GM20431 (cell line): ENCODE results near the gene TRIM63.
"Not testable (repeated sequence)": the region's sequence is repeated elsewhere in the genome, so short reads cannot be mapped to it uniquely, and the experiment has no call there.

Experiments
- in situ Hi-C: fragments of 300-500 bp; cut with MseI, MboI; formaldehyde crosslinking; loops from one replicate; pipeline ENCODE4 v1.15.0; 2020; ENCODE audit warnings: low sequenced_read_pairs; ENCODE audit not compliant: unreplicated experiment

The TRIM63 gene

DNA sequence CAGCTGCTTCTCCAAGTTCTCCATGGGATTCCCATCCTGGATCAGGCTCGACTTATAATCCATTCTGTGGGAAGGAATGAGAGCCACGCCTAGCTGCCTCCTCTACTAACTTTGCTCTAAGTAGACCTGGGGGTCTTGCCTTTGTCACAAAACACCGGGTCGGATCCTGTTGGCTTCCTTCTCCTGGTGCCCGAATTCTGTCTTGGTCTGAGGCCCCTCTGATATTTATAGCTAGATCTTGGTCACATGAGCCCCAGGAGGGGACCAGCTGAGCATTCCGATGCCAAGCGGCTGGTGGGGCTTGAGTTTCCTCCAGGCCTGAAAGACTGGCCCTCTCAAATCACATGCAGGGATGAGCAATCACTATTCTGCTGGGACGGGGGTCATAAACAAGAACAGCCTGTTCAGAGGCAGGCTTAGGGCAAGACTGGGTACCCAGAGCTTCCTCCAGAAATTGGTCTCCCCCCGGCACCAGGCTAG is at the start of gene TRIM63:
Gene TRIM63 (minus strand): TSS at position 199 of the 480 bp plus-strand sequence. CDS start 136 bp downstream, at position 63.
- in situ Hi-C loops = no loop called here

DNA sequence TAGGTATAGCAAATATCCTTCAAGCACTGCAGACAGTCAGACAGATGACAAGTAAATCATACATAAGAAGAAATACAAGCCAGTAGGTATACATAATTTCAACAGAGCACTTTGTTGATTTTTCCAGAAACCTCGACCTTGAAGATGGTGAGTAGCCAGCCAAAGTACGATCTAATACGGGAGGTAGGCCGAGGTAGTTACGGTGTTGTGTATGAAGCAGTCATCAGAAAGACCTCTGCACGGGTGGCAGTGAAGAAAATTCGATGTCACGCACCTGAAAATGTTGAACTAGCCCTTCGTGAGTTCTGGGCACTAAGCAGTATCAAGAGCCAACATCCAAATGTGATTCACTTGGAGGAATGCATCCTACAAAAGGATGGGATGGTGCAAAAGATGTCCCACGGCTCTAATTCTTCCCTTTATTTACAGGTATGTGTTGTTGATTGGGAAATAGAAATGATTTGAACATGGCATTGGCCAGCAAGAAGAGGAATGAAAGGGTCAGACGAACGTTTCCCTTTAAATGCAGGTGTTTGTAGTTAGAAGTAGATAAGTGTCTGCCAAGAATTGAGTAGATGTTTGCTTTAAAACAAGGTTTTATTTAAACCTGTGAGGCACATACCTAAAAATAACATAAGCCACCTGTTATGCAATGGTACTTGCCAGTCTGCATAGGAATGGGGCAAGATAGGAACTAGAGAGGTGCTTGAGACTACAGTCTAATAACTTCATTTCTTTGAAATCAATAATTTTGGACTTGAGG is 46.9 kb upstream of the TRIM63 start:
- in situ Hi-C loops = no loop called here

DNA sequence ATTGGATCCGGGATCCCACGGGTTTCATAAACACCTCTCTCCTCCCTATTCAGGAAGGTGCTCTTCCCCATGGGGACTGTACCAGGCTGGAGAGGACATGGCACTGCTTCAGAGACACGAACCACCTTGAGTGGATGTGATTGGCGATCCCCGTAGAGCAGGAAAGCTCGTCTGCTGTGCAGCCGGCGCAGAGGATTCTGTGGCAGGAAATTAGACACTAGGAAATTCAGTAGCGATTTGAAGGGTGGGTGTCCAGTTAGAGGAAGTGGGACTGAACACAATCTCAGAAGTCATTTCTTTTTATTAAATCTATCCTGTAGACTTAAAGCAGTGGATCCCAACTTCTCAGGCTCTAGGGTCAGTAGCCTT is 45.0 kb upstream of the TRIM63 start:
- in situ Hi-C loops = no loop called here

DNA sequence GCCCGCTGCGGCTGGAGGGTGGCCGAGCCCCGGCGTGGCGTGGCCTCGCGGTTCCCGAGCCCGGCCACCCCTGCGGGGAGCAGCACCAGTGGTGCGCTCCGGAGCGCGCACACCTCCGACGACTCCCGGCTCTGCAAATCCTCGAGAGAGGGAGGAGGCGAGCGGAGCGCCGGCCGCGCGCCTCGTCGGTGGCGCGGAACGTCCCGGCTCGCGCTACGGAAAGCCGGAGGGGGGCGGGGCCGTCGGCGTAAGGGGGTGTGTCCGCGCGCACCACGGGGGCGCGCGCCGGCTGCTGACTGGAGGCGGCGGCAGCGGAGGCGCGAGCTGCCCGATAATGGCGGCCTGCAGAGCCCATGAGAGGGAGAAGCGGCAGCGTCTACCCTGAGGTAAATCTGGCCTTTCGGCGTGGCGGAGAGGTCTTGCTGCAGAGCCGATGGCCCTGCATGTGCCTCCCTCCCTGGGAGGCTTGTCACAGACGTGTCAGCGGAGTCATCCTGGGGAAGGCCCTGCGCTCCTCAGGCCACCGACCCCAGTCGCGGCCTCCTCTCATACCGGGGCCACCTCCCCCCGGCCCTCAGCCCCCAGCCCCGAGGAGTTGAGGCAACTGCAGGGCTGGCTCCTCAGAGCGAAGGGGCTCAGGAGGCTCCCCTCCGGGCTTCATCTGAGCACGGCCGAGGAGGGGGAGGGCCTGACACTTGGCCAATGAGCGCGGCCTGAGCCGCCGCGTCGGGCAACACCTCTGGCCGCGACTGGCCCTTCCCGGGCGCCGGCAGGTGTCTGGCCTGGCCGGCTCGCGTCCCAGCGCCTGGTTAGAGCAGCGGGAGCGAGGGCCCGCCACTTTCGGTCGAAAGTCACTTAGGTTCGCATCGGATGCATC is 44.3 kb upstream of the TRIM63 start, which contains the start of gene PDIK1L:
Gene PDIK1L (plus strand): TSS at position 295 of the 877 bp plus-strand sequence. CDS start 2,485 bp downstream, outside the sequence.
- in situ Hi-C loops = no loop called here

DNA sequence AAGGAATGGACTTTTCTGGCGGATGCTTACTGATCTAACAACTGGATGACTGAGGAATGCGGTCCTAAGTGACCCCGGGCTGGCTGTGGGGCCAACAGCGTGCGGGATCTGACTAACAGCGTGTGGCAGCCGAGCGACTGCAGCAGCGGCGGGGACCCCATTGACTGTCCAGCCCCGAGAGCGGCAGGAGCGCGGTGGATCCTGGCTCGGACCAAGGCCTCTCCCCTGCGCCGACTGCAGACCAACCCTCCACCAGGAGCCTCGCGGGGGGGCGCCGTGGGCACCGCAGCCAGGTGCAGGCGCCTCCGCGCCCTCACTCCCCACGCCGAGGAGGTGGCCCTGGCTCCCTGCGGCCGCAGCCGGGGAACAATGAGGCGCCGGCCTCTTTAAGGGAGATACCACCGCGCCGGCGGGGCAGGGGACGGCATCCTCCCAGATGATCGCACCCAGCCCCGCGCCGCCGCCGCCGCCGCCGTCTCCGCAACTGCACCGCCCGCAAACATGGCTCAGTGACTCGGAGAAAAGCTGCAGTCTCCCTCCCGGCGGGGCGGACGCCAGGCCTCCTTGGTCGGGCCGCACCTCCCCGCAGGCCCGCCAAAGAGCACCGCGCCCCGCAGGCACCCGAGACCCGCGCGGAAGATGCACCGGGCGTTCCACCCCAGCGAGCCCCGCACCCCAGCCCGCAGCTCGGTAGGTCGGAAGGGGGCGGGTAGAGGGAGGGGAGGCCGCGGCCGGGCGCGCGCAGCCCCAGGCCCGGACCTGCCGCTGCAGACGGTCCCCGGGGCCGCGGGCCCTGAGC is 43.5 kb upstream of the TRIM63 start:
- in situ Hi-C loops = no loop called here

DNA sequence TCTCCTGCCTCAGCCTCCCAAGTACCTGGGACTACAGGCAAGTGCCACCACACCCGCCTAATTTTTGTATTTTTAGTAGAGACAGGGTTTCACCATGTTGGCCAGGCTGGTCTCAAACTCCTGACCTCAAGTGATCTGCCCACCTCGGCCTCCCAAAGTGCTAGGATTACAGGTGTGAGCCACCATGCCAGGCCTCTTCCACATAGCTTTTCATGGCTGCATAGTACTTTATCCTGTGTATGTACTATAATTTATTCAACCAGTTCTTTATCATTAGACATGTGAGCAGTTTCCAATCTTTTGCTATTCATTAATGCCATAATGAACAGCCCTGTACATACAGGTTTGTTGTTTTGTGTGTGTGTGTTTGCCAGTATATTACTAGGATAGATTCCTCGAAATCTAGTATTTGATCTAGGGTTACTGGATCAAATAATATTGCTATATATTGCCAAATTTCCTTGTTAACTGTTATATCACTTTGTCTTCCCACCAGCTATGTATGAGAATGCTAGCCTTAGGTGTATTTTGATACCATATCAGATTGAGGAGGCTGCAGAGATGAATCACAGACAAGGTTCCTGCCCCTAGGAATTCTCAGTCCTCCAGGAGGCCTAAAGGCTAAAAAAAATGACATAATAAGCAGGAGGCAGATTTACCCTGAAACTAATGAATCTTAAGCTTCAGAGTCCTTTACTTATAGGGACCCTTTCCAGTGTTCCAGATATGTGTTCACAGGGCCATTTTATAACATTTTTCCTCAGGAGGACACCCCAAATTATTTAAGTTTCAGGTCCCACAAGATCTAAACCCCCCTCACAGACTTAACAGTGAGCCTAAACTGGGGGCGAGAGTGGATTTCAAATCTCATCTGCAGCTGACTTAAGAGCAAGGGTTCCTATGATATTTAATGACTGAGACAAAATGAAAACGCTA is 42.1 kb upstream of the TRIM63 start:
- in situ Hi-C loops = loop anchor here (10.0 kb wide), 1 partner anchor 45 kb away; the partner anchor contains the start of gene FAM110D

DNA sequence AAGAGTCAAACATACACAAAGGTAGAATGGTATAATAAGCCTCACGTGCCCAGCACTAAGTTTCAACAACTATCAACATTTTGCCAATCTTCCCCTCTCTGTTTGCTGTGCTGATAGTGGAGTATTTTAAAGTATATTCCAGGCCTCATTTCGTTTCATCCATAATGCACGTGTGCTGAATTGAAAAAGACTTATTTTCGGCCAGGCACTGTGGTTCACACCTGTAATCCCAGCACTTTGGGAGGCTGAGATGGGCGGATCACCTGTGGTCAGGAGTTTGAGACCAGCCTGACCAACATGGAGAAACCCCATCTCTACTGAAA is 37.8 kb upstream of the TRIM63 start:
- in situ Hi-C loops = loop anchor here (10.0 kb wide), 1 partner anchor 50 kb away; the partner anchor contains the start of gene FAM110D

DNA sequence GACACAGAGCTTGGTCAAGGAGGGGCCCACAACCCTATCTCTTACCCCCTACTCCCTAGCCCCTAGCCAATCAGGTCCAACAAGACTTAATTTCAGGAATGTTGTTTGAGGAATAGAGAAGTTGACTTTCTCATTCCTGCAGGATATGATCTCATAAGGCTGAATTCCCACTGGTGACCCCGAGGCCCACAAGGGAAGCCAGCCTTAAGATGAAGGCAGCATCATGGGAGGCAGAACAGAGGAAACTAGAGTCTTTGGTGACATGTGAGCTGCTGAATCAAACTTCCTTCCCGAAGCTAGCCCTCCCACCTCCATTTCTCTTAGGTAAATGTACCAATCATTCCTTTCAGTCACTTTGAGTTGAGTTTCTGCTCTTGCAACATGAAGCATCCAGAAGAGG is 35.1 kb upstream of the TRIM63 start:
- in situ Hi-C loops = loop anchor here (10.0 kb wide), 1 partner anchor 52 kb away; the partner anchor contains the start of gene FAM110D

DNA sequence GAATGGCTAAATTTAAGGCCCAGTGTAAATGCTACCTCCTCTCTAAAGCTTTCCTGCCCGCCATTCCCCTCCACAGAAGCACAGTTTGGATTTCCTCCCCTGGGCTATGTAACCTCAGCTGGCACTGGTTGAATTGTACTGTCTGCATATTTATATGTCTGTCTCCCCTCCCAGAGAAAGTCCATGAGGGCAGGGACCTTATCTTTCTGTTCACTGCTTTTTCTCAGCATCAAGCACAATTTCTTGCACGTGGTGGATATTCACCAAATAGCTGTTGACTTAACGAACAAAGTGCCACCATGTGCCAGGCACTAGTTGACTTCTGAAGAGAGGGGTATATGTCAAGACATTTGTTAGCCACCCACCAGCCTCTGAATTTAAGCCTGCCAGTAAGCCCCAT is 34.7 kb upstream of the TRIM63 start:
- in situ Hi-C loops = loop anchor here (10.0 kb wide), 1 partner anchor 53 kb away; the partner anchor contains the start of gene FAM110D

DNA sequence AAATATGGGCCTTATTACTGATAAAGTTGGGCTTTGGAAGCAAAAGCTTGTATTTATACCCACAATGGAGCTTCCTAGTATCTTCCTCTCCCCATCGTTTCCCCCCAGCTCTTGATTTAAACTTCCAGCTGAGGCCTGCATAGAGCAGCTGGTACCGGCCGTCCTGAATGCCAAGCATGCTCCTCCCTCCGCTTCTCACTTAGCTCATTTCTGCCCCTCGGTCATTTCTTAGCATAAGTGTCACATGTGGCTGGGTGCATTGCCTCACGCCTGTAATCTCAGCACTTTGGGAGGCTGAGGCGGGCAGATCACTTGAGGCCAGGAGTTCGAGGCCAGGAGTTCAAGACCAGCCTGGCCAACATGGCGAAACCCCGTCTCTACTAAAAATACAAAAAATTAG is 32.8 kb upstream of the TRIM63 start:
- in situ Hi-C loops = loop anchor here (10.0 kb wide), 1 partner anchor 55 kb away; the partner anchor contains the start of gene FAM110D

DNA sequence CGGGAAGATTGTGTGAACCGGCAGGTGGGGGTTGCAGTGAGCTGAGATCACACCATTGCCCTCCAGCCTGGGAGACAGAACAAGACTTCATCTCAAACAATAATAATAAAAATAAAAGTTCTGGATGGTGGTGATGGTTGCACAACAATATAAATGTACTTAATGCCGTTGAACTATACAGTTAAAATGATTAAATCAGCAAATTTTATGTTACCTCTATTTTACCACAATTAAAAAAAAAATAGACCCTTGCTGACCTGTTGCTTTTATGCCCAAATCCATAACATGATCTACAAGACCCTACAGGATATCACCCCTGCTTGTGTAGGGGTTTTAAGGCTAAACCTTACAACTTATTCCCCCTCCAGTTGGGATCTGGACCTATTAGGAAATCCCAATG is 32.4 kb upstream of the TRIM63 start:
- in situ Hi-C loops = loop anchor here (10.0 kb wide), 1 partner anchor 55 kb away; the partner anchor contains the start of gene FAM110D

DNA sequence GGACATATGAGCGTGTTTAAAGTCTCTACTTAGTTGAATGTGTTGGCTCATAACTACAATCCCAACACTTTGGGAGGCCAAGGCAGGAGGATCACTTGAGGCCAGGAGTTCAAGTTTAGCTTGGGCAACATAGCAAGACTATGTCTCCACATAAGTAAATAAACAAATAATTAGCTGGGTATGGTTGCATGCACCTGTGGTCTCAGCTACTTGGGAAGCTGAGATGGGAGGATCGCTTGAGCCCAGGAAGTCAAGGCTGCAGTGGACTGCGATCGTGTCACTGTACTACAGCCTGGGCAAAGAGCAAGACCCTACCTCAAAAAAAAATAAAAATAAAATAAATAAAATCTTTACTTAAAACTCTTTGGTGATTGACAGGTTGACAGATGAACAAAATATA is 31.2 kb upstream of the TRIM63 start:
- in situ Hi-C loops = no loop called here

DNA sequence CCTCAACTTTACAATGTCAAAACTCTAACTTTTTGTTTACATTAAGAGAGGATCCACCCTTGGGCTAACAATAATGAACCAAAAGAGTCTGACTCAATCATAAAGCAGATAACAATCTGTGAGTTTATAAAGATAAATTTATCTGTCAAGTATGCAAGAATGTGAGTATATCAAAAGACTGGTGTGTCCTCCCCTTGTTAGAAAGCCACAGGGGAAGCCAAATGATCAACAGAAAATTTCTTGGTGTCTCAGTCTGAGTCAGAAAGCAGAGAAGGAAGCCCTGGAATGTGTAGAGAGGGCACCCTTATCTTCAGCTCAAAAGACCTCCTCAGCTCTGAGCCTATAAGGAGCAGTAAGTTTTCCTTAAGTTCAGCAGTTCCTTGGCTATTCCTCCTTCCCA is 30.3 kb upstream of the TRIM63 start:
- in situ Hi-C loops = no loop called here

DNA sequence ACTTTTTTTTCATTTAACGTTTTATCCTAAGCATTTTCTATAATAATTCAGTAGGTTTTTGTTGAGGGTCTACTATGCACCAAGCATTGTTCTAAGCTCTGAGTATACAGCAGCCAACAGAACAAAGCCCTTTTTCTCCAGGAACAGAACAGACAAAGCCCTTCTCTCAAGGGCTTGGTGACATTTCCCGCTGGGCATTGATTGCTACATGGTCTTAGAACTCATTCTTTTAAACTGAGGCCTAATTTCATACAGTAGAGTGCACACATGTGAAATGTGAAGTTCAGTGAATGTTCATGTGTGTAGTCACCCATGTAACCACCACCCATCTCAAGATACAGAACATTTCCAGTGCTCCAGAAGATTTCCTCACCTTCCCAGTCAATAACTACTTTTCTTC is 29.0 kb upstream of the TRIM63 start:
- in situ Hi-C loops = no loop called here

DNA sequence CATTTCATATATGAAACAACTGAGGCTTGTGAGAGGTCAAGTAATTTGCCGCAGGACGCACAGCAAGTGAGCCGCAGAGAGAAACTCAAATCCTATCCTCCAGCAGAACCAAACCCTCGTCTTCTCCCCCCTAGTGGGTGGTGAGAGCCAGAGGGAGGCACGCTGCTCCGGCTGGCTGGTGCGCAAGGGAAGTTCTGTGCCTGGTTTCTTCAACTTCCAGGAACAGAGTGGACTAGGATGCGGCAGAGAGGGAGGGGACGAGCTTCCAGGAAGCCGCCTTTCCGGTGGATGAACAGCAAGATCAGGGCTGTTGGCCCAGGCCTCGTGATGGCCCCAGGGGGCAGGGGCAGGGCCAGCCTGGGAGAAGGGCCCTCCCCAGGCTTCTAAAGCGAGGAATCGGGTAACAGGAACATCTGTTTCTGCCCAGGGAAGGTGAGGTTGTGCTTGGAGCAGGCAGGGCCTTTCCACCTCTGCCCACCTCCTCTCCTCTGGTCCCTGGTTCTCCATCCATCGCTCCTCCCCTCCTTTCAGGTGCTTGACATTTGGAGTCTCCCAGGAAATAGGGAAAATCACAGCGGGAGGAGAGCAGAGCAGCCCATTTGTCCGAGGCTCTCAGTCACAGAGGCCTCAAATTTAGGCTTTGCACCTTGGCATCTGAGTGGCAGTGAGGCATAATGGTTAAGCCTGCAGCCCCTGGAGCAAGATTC is 27.4 kb upstream of the TRIM63 start:
- in situ Hi-C loops = no loop called here

DNA sequence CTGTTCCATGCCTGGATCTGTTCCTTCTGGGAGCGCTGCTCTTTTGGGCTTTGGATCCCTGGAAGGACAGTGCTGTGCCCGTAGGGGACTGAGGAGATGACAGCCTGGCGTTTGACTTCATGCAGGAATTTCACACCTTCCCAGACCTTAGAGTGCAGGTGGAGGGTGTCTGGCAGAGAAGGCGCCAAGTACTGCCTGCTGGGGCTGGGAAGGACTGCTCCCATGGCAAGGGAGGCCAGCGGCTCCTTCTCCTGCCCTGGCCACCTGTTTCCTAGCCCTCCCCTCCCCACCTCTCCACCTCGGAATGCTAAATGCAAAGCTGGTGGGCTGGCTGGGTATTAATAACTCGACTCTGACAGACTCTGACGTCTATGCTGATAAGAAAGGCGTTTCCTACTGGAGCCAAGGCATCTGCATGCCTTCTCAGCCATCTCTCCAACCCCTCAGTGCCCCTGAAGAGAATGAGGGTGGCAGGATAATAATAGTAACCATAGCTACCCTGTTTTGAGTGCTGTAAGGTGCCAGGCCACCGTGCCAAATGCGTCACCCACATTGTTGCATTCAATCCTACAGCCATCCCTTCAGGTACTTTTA is 26.7 kb upstream of the TRIM63 start:
- in situ Hi-C loops = no loop called here

DNA sequence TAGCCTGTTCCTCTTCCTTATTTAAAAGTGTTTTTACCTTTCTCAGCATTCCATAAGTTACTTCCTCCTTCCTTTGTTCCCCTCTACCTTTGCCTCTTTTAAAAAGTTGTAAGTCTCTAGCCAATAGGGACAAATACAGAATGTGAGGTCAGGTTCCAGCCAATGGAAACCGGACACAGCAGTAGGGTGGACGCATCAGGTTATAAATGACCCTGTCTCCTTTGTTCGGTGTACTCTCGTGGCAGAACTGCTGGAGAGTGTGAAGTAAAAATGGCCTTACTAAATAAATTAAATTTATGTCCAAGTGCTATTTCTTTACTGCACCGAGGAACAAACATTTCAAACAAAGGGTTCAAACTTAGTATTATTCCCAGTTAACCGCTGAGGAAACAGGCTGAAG is 26.1 kb upstream of the TRIM63 start:
- in situ Hi-C loops = not testable (repeated sequence)

DNA sequence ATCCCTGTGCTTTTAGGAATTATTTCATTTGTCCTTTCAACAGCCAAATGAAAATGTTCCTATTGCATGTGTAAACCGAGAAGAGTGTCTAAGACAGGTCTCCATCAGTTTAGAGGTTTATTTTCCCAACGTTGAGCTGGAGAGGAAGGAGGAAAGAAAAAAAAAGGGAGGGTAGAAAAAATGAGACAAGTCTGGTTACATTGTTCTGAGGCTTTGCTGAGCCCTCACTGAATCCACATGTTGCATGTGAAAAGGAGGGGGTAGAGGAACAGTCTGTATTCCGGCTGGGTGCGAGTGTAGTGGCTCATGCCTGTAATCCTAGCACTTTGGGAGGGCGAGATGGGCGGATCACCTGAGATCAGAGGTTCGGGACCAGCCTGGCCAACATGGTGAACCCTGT is 25.0 kb upstream of the TRIM63 start:
- in situ Hi-C loops = no loop called here
